ENCODE results near the gene SYT17.

SYT17 gene

DNA sequence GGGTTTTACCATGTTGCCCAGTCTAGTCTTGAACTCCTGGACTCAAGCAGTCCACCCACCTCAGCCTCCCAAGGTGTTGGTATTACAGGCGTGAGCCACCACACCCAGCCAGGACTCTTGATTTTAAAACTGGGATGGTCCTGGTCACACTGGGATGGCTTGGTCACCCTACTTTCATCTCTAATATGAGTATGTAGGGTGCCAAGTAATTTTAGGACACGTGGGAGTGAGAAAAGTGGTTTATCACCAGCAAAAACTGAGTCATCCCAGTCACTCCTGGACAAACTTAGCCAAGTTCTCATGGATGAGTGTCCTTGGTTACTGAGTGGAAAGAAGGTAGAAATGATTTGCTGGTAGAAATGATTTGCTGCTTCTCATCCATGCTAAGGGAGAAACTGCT, 127.4 kb downstream of the SYT17 start:
- no peak overlapping the region for H3K4me3 ChIP-seq (ENCODE audit: low read length)
- H3K4me2 ChIP-seq (ENCODE audit: low read length), result no peak overlapping the region
- no peaks in the 10 kb centered on the region for H4K20me1 ChIP-seq (ENCODE audit: control insufficient read depth, insufficient read depth, low read depth, low read length)
- H3K36me3 ChIP-seq (ENCODE audit: control insufficient read depth, low read length), result no peaks in the 10 kb centered on the region
- H3K27ac ChIP-seq (ENCODE audit: low read depth, low read length), result no peak overlapping the region
- peaks cover 26% of the 10 kb centered on the region for H3K27me3 ChIP-seq (ENCODE audit: control insufficient read depth, low read length)
- TF ChIP-seq, protein P1, sequence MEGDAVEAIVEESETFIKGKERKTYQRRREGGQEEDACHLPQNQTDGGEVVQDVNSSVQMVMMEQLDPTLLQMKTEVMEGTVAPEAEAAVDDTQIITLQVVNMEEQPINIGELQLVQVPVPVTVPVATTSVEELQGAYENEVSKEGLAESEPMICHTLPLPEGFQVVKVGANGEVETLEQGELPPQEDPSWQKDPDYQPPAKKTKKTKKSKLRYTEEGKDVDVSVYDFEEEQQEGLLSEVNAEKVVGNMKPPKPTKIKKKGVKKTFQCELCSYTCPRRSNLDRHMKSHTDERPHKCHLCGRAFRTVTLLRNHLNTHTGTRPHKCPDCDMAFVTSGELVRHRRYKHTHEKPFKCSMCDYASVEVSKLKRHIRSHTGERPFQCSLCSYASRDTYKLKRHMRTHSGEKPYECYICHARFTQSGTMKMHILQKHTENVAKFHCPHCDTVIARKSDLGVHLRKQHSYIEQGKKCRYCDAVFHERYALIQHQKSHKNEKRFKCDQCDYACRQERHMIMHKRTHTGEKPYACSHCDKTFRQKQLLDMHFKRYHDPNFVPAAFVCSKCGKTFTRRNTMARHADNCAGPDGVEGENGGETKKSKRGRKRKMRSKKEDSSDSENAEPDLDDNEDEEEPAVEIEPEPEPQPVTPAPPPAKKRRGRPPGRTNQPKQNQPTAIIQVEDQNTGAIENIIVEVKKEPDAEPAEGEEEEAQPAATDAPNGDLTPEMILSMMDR (IDR thresholded peaks at IDR 0.05; ENCODE audit: low read depth, low read length, poor library complexity, severe bottlenecking), result no peak
- no peak for TF ChIP-seq EZH2phosphoT487 (IDR thresholded peaks at IDR 0.05; ENCODE audit: borderline replicate concordance, low read length)
- peaks cover 4% of the 10 kb centered on the region; the same call in 1 of the 2 replicates for H3K4me1 ChIP-seq (ENCODE audit: control insufficient read depth, low read length)
- no peaks in the 10 kb centered on the region for H3K9me2 ChIP-seq (replicated peaks; ENCODE audit: control insufficient read depth, low read length)
- H3K9me3 ChIP-seq (ENCODE audit: control insufficient read depth, insufficient read depth, low read length), result no peaks in the 10 kb centered on the region
- H3K79me2 ChIP-seq (ENCODE audit: control insufficient read depth, low read length), result no peaks in the 10 kb centered on the region
- H3F3A ChIP-seq (ENCODE audit: control insufficient read depth, insufficient read depth), result no peaks in the 10 kb centered on the region

DNA sequence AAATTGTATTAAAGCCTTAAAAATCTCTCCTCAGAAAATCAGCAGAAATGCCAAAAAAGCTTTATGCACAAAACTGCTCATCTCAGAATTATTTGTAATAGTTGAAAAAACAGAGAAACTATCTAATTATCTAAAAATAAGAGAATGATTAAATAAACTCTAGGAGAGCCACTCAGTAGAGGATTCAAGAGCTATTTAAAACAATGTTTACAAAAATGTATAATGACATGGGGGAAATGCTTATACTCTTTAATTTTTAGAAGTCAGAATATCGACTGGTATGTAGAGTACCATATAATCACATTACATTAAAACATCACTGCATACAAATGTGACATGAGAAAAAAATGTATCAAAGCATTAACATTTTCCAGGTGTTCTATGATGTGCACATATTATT, 129.4 kb downstream of the SYT17 start:
- H3K36me3 ChIP-seq (ENCODE audit: control insufficient read depth, low read length), result no peaks in the 10 kb centered on the region
- no peaks in the 10 kb centered on the region for H3K79me2 ChIP-seq (ENCODE audit: control insufficient read depth, low read length)
- no peak for TF ChIP-seq EZH2phosphoT487 (IDR thresholded peaks at IDR 0.05; ENCODE audit: borderline replicate concordance, low read length)
- TF ChIP-seq, protein P1 (IDR thresholded peaks at IDR 0.05; ENCODE audit: low read depth, low read length, poor library complexity, severe bottlenecking), result no peak
- H3K27ac ChIP-seq (ENCODE audit: low read depth, low read length), result no peak overlapping the region
- H3K27me3 ChIP-seq (ENCODE audit: control insufficient read depth, low read length), result peaks cover 24% of the 10 kb centered on the region
- no peaks in the 10 kb centered on the region for H4K20me1 ChIP-seq (ENCODE audit: control insufficient read depth, insufficient read depth, low read depth, low read length)
- H3K4me2 ChIP-seq (ENCODE audit: low read length), result no peak overlapping the region
- no peak overlapping the region for H3K4me3 ChIP-seq (ENCODE audit: low read length)
- peaks cover 4% of the 10 kb centered on the region; the same call in 1 of the 2 replicates for H3K4me1 ChIP-seq (ENCODE audit: control insufficient read depth, low read length)
- H3K9me3 ChIP-seq (ENCODE audit: control insufficient read depth, insufficient read depth, low read length), result no peaks in the 10 kb centered on the region
- H3F3A ChIP-seq (ENCODE audit: control insufficient read depth, insufficient read depth), result no peaks in the 10 kb centered on the region
- no peaks in the 10 kb centered on the region for H3K9me2 ChIP-seq (replicated peaks; ENCODE audit: control insufficient read depth, low read length)

DNA sequence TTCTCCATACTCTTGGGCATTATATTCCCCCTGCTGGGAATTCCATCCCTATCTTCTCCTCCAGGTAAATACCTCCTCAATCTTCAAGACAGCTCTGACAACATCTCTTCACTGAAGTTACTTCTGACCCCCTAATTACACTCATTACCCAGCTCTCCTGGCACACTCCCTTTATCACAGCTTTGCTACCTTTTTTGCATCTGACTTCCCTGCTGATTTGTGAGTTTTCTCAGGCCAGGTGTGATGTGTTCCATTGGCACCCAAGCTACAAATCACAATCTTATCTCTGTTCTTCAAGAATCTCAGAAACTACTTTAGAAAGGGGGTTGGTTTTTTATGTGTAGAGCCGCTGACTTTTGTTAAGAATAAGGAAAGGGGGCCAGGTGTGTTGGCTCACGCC, 131.5 kb downstream of the SYT17 start:
- H3K9me3 ChIP-seq (ENCODE audit: control insufficient read depth, insufficient read depth, low read length), result no peaks in the 10 kb centered on the region
- no peaks in the 10 kb centered on the region for H3F3A ChIP-seq (ENCODE audit: control insufficient read depth, insufficient read depth)
- H3K4me3 ChIP-seq (ENCODE audit: low read length), result no peak overlapping the region
- H3K79me2 ChIP-seq (ENCODE audit: control insufficient read depth, low read length), result no peaks in the 10 kb centered on the region
- TF ChIP-seq, protein P1 (IDR thresholded peaks at IDR 0.05; ENCODE audit: low read depth, low read length, poor library complexity, severe bottlenecking), result no peak
- no peak for TF ChIP-seq EZH2phosphoT487 (IDR thresholded peaks at IDR 0.05; ENCODE audit: borderline replicate concordance, low read length)
- H3K36me3 ChIP-seq (ENCODE audit: control insufficient read depth, low read length), result no peaks in the 10 kb centered on the region
- H3K27ac ChIP-seq (ENCODE audit: low read depth, low read length), result no peak overlapping the region
- H3K27me3 ChIP-seq (ENCODE audit: control insufficient read depth, low read length), result peaks cover 20% of the 10 kb centered on the region
- H3K9me2 ChIP-seq (replicated peaks; ENCODE audit: control insufficient read depth, low read length), result no peaks in the 10 kb centered on the region
- H3K4me2 ChIP-seq (ENCODE audit: low read length), result no peak overlapping the region
- no peaks in the 10 kb centered on the region for H4K20me1 ChIP-seq (ENCODE audit: control insufficient read depth, insufficient read depth, low read depth, low read length)
- no peaks in the 10 kb centered on the region for H3K4me1 ChIP-seq (ENCODE audit: control insufficient read depth, low read length)

Measured in DOHH2 (cell line).